Ectodermal cell (in vitro differentiated cells): ENCODE measurements around the gene NRBF2.

ENCODE experiments used
- H3K27ac ChIP-seq: 2 replicates; pipeline ENCODE4 v1.7.0; 2013; ENCODE audit warnings: mild to moderate bottlenecking, low read depth, low read length; ENCODE audit not compliant: insufficient read depth, poor library complexity, severe bottlenecking
- H3K27me3 ChIP-seq: 2 replicates; pipeline ENCODE4 v1.7.0; 2013; ENCODE audit warnings: mild to moderate bottlenecking, low read length; ENCODE audit not compliant: insufficient read depth, control insufficient read depth, poor library complexity, severe bottlenecking
- H3K36me3 ChIP-seq: one replicate; pipeline ENCODE4 v1.7.0; 2013; ENCODE audit warnings: low read length; ENCODE audit not compliant: control insufficient read depth, insufficient read depth
- H3K4me1 ChIP-seq: one replicate; pipeline ENCODE4 v1.7.0; 2013; ENCODE audit warnings: low read length; ENCODE audit not compliant: control insufficient read depth, insufficient read depth
- H3K4me3 ChIP-seq: 2 replicates; pipeline ENCODE4 v1.7.0; 2013; ENCODE audit warnings: low read depth, low read length, control low read depth; ENCODE audit not compliant: insufficient read depth
- H3K9me3 ChIP-seq: 2 replicates; pipeline ENCODE4 v1.7.0; 2013; ENCODE audit warnings: mild to moderate bottlenecking, low read length, moderate library complexity; ENCODE audit not compliant: control insufficient read depth
- WGBS, 2 experiments: methylation state at CpG; one replicate each; pipeline ENCODE4 v1.1.7; 2013; ENCODE audit warnings: missing lambda C conversion rate in 2 of 2; 5-methylcytosine and 5-hydroxymethylcytosine counted together

NRBF2 gene

DNA sequence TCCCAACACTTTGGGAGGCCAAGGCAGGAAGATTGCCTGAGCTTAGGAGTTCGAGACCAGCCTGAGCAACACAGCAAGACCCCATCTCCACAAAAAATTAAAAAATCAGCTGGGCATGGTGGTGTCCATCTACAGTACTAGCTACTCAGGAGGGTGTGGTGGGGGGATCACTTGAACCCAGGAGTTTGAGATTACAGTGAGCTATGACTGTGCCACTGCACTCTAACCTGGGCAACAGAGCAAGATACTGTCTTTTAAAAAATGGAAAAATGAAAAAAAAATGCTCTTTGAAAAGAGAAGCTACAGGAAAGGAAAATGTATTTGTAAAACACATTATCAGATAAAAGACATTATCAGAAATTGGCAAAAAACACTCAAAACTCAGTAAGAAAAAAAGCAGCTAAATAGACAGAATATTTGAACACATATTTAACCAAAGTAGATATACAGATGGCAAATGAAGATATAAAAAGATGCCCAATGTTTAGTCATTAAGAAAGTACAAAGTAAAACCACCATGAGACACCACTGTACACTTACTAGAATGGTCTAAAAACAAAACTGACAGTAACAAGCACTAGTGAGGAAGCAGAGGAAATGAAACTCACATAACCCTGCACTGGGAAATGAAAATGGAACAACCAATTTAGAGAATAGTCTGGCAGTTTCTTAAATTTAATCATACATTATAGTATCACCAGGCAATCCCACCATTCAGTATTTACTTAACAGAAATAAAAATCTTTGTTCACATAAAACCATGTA, 40.5 kb downstream of the NRBF2 start:
- peaks cover 23% of the 10 kb centered on the region for H3K36me3 ChIP-seq
- 85 to 100% methylated on average over 1 of the region's 1 CpG for WGBS, 2 experiments

GRCh38 chr10:63175534-63175933, 42.4 kb downstream of the NRBF2 start:
- no peaks in the 10 kb centered on the region for H3K4me1 ChIP-seq
- H3K9me3 ChIP-seq = no peaks in the 10 kb centered on the region
- no peak overlapping the region for H3K4me3 ChIP-seq
- no peaks in the 10 kb centered on the region for H3K27me3 ChIP-seq
- no CpG with 5 or more reads among the region's 1 CpG for WGBS, 2 experiments
- H3K27ac ChIP-seq = no peak overlapping the region
- H3K36me3 ChIP-seq = peaks cover 26% of the 10 kb centered on the region

More for the DNA sequence above, 40.5 kb downstream of the NRBF2 start:
- no peaks in the 10 kb centered on the region for H3K27me3 ChIP-seq
- no peak overlapping the region for H3K4me3 ChIP-seq
- H3K27ac ChIP-seq = no peak overlapping the region
- H3K9me3 ChIP-seq = no peaks in the 10 kb centered on the region
- no peaks in the 10 kb centered on the region for H3K4me1 ChIP-seq

DNA sequence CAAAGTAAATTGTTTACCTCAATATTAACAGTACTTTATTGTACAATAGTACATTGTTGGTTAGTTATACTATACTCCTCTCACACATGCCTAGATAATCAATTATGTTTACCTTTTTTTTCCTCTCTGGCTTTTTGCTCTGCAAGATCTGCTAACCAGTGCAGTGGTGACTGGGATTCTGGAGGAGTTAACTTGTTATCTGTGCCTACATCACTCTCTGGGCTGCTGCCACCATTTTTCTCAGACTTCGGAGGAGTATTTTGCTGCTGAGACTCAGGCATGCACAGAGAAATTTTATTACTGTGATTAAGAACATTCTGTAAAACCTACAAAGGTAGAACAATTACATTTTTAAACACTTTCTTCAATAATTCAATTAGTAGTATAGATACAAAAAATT, 59.7 kb downstream of the NRBF2 start:
- WGBS, 2 experiments = 87 to 100% methylated on average over 1 of the region's 1 CpG
- Histone ChIP-seq H3K4me3 (no peak overlapping the region), H3K36me3 (peaks cover 30% of the 10 kb centered on the region)

GRCh38 chr10:63197344-63198092, 64.4 kb downstream of the NRBF2 start:
- Histone ChIP-seq H3K27me3 (no peaks in the 10 kb centered on the region), H3K4me3 (no peak overlapping the region), H3K27ac (no peak overlapping the region), H3K36me3 (peaks cover 14% of the 10 kb centered on the region), H3K4me1 (peaks cover 4% of the 10 kb centered on the region), H3K9me3 (no peaks in the 10 kb centered on the region)
- WGBS, 2 experiments = 97 to 99% methylated on average over 2 of the region's 2 CpGs

More for the DNA sequence above, 59.7 kb downstream of the NRBF2 start:
- Histone ChIP-seq H3K4me1 (no peaks in the 10 kb centered on the region), H3K27me3 (no peaks in the 10 kb centered on the region), H3K27ac (no peak overlapping the region), H3K9me3 (no peaks in the 10 kb centered on the region)

GRCh38 chr10:63199716-63200115, 66.6 kb downstream of the NRBF2 start:
- 73 to 94% methylated on average over 2 of the region's 2 CpGs for WGBS, 2 experiments
- Histone ChIP-seq H3K4me3 (no peak overlapping the region), H3K9me3 (no peaks in the 10 kb centered on the region), H3K27me3 (no peaks in the 10 kb centered on the region), H3K36me3 (peaks cover 6% of the 10 kb centered on the region), H3K27ac (no peak overlapping the region), H3K4me1 (peaks cover 4% of the 10 kb centered on the region)

- Histone ChIP-seq H3K4me3 (no peak overlapping the region), H3K9me3 (no peaks in the 10 kb centered on the region), H3K36me3 (peaks cover 6% of the 10 kb centered on the region), H3K27ac (no peak overlapping the region), H3K27me3 (no peaks in the 10 kb centered on the region), H3K4me1 (peaks cover 4% of the 10 kb centered on the region)
- 35 to 41% methylated on average over 6 of the region's 6 CpGs for WGBS, 2 experiments
Observed at GRCh38 chr10:63200431-63200830, 67.3 kb downstream of the NRBF2 start.

DNA sequence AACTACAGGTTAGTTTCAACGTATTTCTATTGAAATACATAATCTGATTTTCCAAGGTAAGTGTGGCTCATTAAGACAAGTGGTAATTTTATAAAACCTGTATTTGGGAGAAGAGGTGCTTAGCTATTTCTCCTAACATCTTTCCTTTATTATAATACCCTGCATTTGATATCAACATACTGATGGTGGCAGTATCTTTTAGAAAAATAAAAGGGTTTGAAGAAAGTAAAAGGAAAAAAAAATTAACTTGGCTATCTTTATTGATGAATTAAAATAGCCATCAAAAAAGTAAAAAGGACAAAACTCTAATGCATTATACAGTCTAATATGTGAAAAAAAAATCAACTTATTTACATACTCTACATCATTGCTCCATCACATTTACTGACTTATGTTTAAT, 68.0 kb downstream of the NRBF2 start:
- Histone ChIP-seq H3K4me1 (peaks cover 4% of the 10 kb centered on the region), H3K9me3 (no peaks in the 10 kb centered on the region), H3K4me3 (no peak overlapping the region), H3K27ac (no peak overlapping the region), H3K36me3 (peaks cover 9% of the 10 kb centered on the region), H3K27me3 (no peaks in the 10 kb centered on the region)
- no CpG with 5 or more reads among the region's 1 CpG for WGBS, 2 experiments
